Stimulated activated memory B cell treated with anti-CD40 and anti-IgM and Interleukin-4, amounts not matched to agents 10 μg/mL and 1 μg/mL and 100 μg/mL, for 72 hours (primary cell): Measurements from ENCODE around the gene CSRNP3.
A peak's percentile ranks its signal among the peaks of the same experiment; 100 is the strongest.

Experiments
- ATAC-seq: fragments of 150-1000 bp; cut with Tn5 transposase; 2 replicates; pipeline ENCODE4 v1.10.0; 2021
- H3K27ac Mint-ChIP-seq: one replicate; pipeline ENCODE4 v1.8.0; 2022; ENCODE audit warnings: mild to moderate bottlenecking, mixed read lengths
- H3K27me3 Mint-ChIP-seq: one replicate; pipeline ENCODE4 v1.8.0; 2022; ENCODE audit warnings: mixed read lengths
- H3K36me3 Mint-ChIP-seq: one replicate; pipeline ENCODE4 v1.8.0; 2022; ENCODE audit warnings: mixed read lengths
- H3K4me1 Mint-ChIP-seq: one replicate; pipeline ENCODE4 v1.8.0; 2022; ENCODE audit warnings: mixed read lengths
- H3K4me3 Mint-ChIP-seq: one replicate; pipeline ENCODE4 v1.8.0; 2022; ENCODE audit warnings: mild to moderate bottlenecking, moderate library complexity, mixed read lengths
- H3K9me3 Mint-ChIP-seq: one replicate; pipeline ENCODE4 v1.8.0; 2022; ENCODE audit warnings: mixed read lengths

CSRNP3 gene

DNA sequence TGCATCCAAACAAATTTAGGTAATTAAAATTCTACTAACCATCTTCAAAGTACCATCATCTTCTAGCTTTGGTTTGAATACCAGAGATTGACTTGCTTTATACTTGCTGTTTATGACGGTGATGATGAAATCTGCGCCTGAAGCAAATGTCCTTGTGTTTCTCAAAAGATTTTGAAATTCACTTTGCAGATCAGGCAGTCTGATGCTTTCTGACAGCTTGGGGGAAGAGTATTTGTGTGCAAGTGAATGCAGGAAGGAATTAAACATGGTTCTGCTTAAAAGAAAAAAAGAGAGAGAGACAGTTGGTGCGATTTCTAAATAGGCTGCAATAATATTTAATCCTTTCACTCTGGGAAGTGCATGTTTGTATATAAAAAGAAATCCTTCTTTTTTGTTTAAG is 29.6 kb downstream of the CSRNP3 start:
- no peak overlapping the region for H3K27ac Mint-ChIP-seq

DNA sequence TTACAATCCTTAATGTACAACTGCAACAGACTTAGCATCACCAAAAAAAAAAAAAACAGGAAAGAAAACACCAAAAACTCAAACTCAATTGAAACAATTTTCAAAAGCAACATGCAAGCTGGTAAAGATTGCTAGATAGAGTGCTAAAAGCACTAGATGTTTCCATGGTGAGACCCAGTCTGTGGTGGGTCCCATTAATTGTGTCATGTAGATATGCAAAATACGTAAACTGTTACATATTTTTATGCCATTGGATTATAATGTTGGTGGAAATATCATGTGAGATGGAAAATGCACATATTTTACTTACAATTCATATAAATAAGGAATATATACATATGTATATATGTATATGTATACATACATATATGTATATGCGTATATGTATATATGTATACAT is 30.5 kb downstream of the CSRNP3 start:
- Mint-ChIP-seq H3K4me1 (no peaks in the 10 kb centered on the region), H3K9me3 (no peaks in the 10 kb centered on the region), H3K27ac (no peak overlapping the region), H3K4me3 (no peak overlapping the region), H3K36me3 (no peaks in the 10 kb centered on the region), H3K27me3 (no peaks in the 10 kb centered on the region)
- ATAC-seq: no peak

More for the DNA sequence above, 29.6 kb downstream of the CSRNP3 start:
- no peaks in the 10 kb centered on the region for H3K27me3 Mint-ChIP-seq
- H3K4me3 Mint-ChIP-seq: no peak overlapping the region
- no peak for ATAC-seq
- no peaks in the 10 kb centered on the region for H3K9me3 Mint-ChIP-seq
- H3K36me3 Mint-ChIP-seq: no peaks in the 10 kb centered on the region
- no peaks in the 10 kb centered on the region for H3K4me1 Mint-ChIP-seq

DNA sequence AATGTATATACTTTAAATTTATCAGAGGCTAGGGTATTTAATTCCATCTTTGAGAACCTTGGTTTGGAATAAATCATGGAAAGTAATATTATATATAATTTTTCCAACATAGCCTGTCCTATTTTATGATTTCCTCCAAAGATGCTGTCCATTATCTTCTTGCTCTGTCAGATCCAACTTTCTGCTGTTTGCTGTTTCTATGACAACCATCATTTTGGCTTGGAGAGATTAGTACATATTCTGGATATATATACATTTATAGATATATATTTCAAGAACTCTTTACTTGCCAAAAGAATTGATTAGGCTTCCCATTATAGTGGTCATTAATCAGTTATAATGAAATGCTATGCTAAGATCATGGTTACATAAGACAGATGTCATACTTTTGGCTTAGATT is 31.3 kb downstream of the CSRNP3 start:
- no peak for ATAC-seq
- H3K9me3 Mint-ChIP-seq: no peaks in the 10 kb centered on the region
- H3K27ac Mint-ChIP-seq: no peak overlapping the region
- H3K4me1 Mint-ChIP-seq: no peaks in the 10 kb centered on the region
- H3K4me3 Mint-ChIP-seq: no peak overlapping the region
- no peaks in the 10 kb centered on the region for H3K36me3 Mint-ChIP-seq
- no peaks in the 10 kb centered on the region for H3K27me3 Mint-ChIP-seq

DNA sequence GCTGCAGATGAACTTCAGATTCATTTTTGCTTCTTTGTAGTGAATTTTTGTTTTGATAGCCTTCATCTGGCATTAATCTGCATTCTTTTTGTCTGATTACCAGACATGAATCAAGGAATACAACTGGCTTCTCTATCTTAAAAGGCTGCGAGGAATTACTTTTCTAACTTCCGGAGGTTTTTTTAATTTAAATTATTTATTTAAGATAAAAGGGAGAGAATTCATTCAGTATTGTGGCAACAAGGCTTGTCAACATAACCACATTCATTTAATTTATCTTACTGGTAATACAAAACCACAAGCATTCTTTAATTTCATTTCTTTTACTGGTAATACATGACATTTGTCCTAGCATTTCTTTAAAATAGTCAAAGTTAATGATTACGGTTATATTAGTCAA is 36.0 kb downstream of the CSRNP3 start:
- no peak overlapping the region for H3K4me3 Mint-ChIP-seq
- ATAC-seq: no peak

DNA sequence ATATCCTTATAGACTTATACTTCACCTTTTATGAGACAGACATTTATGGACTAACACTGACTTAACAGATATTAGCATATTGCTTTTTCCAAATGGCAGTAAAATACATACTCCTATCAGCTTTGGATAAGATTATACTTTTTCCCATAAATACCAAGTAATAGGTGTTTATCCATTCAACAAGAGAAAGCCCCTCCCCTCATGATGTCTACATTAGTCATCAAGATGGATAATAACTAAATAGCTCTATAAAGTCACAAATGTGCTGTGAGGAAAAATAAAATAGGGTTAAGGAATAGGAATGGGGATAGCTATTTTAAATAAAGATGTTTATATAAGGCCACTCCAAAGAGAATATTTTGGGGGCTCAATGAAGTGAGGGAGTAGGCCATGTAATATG is 39.4 kb downstream of the CSRNP3 start:
- Mint-ChIP-seq H3K36me3 (no peaks in the 10 kb centered on the region), H3K4me1 (no peaks in the 10 kb centered on the region), H3K27ac (no peak overlapping the region), H3K27me3 (no peaks in the 10 kb centered on the region), H3K9me3 (no peaks in the 10 kb centered on the region), H3K4me3 (no peak overlapping the region)
- ATAC-seq: no peak

More for the DNA sequence above, 36.0 kb downstream of the CSRNP3 start:
- Mint-ChIP-seq H3K27me3 (no peaks in the 10 kb centered on the region), H3K4me1 (no peaks in the 10 kb centered on the region), H3K9me3 (no peaks in the 10 kb centered on the region), H3K27ac (no peak overlapping the region), H3K36me3 (no peaks in the 10 kb centered on the region)

DNA sequence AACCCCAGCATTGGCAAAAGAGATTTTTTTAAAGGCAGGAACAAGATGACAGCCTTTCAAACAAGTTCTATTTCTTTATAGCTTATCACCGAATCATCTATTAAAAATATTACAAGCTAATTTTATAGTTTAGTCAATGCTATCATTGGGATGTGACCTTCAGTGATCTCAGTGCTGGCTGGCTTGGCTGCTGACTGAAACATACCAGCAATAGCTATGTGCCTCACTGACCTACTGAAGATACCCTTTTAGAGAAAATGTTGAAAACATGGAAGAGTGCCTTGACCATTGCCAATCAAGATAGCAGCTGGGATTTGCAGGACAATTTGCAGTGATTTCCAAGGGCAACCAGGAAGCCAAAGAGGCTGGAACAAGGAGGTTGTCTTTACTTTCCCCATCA is 44.0 kb downstream of the CSRNP3 start:
- H3K36me3 Mint-ChIP-seq: no peaks in the 10 kb centered on the region
- no peaks in the 10 kb centered on the region for H3K4me1 Mint-ChIP-seq
- H3K9me3 Mint-ChIP-seq: no peaks in the 10 kb centered on the region
- ATAC-seq: no peak
- H3K27me3 Mint-ChIP-seq: no peaks in the 10 kb centered on the region
- no peak overlapping the region for H3K4me3 Mint-ChIP-seq
- no peak overlapping the region for H3K27ac Mint-ChIP-seq

DNA sequence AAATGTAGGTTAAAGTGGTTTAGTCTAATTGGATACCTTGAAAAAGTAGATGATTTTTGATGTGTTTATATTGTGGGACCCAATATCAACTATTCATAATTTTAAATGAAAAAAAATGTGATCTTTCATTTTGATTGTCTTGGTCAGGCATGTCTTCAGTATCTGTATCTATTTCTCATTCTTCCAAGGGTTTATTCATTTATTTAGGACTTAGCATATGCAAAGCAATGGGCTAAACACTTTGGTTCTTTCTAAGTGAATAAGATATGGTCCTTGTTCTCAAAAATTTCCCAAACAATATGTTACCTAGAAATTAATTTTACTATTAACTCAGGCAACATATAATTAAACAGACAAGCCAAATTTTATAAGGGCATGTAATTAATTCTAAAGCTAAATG is 49.1 kb downstream of the CSRNP3 start:
- H3K4me1 Mint-ChIP-seq: no peaks in the 10 kb centered on the region
- ATAC-seq: no peak
- no peak overlapping the region for H3K4me3 Mint-ChIP-seq
- no peaks in the 10 kb centered on the region for H3K27me3 Mint-ChIP-seq
- H3K36me3 Mint-ChIP-seq: no peaks in the 10 kb centered on the region
- H3K9me3 Mint-ChIP-seq: no peaks in the 10 kb centered on the region
- no peak overlapping the region for H3K27ac Mint-ChIP-seq

DNA sequence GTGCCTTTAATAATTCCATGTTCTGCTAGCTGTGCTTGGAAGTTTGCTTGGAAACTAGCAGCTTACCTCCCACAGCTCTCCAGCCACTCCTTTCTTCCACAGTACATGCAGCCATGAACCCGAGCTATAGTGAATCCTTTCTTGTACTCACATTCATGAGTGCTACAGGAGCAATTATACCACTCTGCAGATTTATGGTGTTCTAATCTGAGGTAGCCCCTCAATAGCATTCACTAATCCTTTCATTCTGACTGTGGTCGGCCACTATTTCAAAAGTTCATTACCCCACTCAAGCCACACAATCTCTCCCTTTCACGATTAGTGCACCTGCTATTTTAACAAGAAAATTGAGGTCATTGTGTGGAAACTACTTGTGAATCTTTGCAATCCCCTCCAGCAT is 53.2 kb downstream of the CSRNP3 start:
- no peak for ATAC-seq
- no peaks in the 10 kb centered on the region for H3K4me1 Mint-ChIP-seq
- H3K27ac Mint-ChIP-seq: no peak overlapping the region
- no peaks in the 10 kb centered on the region for H3K9me3 Mint-ChIP-seq
- H3K27me3 Mint-ChIP-seq: peaks cover 5% of the 10 kb centered on the region
- no peaks in the 10 kb centered on the region for H3K36me3 Mint-ChIP-seq
- no peak overlapping the region for H3K4me3 Mint-ChIP-seq

DNA sequence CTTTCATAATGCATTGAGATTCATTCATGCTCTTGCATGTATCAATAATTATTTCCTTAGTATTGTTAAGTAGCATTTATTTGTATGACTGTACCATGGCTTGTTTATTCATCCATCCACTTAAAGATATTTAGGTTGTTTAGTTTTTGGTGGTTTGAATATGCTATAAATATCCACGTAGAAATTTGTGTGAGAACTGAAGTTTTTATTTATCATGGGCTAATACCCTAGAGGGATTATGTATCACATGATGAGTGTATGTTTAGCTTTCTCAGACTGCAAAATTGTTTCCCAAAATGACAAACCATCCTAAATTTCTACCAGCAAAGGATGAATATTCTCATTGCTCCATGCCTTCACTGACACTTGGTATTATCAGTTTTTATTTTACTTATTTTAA is 55.2 kb downstream of the CSRNP3 start:
- ATAC-seq: no peak
- peaks cover 25% of the 10 kb centered on the region for H3K27me3 Mint-ChIP-seq

DNA sequence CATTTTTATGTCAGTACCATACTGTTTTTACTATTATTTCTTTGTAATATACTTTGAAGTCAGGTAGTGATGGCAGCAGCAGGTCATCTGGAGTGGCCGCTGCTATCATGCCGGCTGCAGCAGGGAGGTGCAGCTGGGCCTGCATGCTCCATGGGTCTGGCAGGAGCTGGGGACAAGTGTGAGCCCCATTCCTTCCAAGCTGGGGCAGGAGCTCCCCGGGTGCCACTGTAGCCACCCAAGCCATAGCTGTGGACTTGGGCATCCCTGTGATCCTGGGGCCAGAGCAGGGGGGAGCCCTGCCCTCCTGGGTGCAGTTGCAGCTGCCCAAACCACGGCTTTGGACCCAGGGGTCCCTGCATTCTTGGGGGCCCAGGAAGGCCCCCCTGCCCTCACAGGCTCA is 59.2 kb downstream of the CSRNP3 start:
- Mint-ChIP-seq H3K27ac (no peak overlapping the region), H3K9me3 (no peaks in the 10 kb centered on the region), H3K4me1 (peaks cover 8% of the 10 kb centered on the region)

More for the DNA sequence above, 55.2 kb downstream of the CSRNP3 start:
- H3K27ac Mint-ChIP-seq: no peak overlapping the region
- H3K4me3 Mint-ChIP-seq: no peak overlapping the region
- no peaks in the 10 kb centered on the region for H3K36me3 Mint-ChIP-seq
- no peaks in the 10 kb centered on the region for H3K9me3 Mint-ChIP-seq
- peaks cover 8% of the 10 kb centered on the region for H3K4me1 Mint-ChIP-seq

DNA sequence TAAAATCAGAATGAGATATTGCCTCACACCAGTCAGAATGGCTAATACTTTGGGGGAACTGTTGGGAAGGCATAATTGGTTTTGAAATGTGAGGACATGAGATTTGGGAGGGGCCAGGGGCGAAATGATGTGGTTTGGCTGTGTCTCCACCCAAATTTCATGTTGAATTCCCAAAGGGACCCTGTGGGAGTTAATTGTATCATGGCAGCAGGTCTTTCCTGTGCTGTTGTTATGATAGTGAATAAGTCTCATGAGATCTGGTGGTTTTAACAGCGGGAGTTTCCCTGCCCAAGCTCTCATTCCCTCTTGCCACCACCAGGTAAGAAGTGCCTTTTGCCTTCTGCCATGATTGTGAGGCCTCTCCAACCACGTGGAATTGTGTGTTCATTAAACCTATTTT is 59.6 kb downstream of the CSRNP3 start:
- no peaks in the 10 kb centered on the region for H3K36me3 Mint-ChIP-seq
- H3K27me3 Mint-ChIP-seq: peaks cover 37% of the 10 kb centered on the region
- H3K4me1 Mint-ChIP-seq: peaks cover 8% of the 10 kb centered on the region
- H3K27ac Mint-ChIP-seq: no peak overlapping the region
- no peaks in the 10 kb centered on the region for H3K9me3 Mint-ChIP-seq
- H3K4me3 Mint-ChIP-seq: no peak overlapping the region
- ATAC-seq: peak; percentile 36

More for the DNA sequence above, 59.2 kb downstream of the CSRNP3 start:
- H3K36me3 Mint-ChIP-seq: no peaks in the 10 kb centered on the region
- peaks cover 37% of the 10 kb centered on the region for H3K27me3 Mint-ChIP-seq
- no peak overlapping the region for H3K4me3 Mint-ChIP-seq
- no peak for ATAC-seq

DNA sequence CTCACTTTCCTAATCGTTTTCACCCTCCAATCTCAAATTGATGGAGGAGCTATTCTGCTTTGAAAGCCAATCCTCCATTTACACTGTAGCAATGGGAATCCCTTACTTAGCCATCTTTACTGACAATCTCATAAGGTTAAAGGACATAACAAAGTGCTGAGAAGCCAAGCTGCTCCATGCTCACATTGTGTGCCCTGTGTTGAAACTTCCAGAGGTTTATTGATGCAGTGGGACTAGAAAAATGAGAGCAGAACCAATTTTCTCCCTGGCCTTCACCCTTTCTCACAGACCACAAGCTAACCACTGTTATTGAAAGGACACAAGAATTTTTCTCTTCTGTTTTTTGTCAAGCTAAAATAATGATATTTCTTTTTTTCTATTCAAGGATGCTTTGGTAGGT is 63.8 kb downstream of the CSRNP3 start:
- Mint-ChIP-seq H3K4me3 (no peak overlapping the region), H3K27me3 (peaks cover 26% of the 10 kb centered on the region), H3K27ac (no peak overlapping the region), H3K9me3 (no peaks in the 10 kb centered on the region), H3K36me3 (no peaks in the 10 kb centered on the region), H3K4me1 (peaks cover 20% of the 10 kb centered on the region)
- ATAC-seq: no peak

DNA sequence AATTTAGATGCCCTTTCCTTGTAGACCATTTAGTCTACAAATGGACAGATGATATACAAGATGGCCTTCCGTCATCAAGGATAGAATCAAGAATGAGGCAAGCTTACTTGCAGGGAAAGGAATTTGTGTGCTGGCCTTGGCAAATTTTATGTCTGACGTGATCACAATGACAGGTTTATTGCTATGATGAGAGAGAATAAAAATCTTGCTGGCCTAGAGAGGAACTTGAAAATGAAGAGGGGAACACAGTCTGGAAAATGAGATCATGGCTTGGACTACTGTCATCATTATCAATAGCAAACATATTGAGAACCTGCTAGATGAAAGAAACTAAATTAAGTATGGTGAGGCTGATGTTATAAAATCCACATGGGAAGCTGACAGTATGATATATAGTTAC is 66.0 kb downstream of the CSRNP3 start:
- Mint-ChIP-seq H3K36me3 (no peaks in the 10 kb centered on the region), H3K4me3 (no peak overlapping the region), H3K9me3 (no peaks in the 10 kb centered on the region), H3K27me3 (peaks cover 8% of the 10 kb centered on the region), H3K4me1 (peaks cover 12% of the 10 kb centered on the region), H3K27ac (no peak overlapping the region)
- ATAC-seq: no peak

DNA sequence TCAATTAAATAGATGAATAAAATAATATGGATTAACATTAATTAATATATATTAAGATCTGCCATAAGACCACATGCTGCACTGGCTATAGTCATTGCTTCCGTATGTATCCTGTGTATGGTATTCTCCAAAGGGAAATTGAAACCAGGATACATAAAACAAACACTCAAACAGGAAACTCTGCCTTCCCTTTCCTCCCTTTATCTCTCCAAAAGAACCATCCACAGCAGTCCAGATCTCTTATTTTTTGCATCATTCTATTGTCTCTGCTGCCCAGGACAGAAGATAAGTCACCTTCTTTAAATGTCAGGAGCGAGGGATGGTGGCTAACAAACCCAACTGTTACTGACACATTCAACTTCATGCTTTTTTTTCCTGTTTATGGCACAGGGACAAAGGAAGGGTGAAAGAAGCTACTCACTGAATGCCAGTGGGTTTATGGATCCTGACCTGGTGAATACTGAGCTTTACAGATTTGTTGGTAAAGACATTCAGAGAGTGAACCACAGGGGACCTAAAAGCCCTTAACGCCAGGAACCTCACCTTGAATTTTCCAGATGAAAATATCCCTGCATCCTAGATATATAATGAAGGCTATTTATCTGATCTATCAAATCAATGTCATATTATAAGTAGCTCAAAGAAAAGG is 67.5 kb downstream of the CSRNP3 start:
- Mint-ChIP-seq H3K4me3 (no peak overlapping the region), H3K36me3 (no peaks in the 10 kb centered on the region), H3K9me3 (no peaks in the 10 kb centered on the region), H3K27me3 (no peaks in the 10 kb centered on the region), H3K27ac (no peak overlapping the region), H3K4me1 (peaks cover 12% of the 10 kb centered on the region)
- no peak for ATAC-seq

DNA sequence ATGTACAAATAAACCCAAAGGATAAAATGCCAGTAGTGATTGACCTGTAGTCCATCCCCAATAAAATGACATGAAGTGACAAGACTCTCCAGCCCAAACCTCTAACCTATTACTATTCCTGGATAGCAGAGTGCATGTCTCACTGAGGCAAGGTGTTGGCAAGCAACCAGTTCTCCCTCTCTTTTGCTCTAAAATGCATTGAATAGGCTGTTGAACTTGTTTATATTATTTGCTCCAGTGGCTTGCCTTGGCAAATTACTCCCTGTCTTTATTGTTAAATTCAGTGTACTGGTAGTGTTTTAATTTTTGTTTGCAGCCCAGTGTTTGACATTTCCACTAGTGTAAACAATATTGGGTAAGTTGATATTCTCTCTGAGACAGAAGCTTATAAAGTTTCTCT is 70.5 kb downstream of the CSRNP3 start:
- no peaks in the 10 kb centered on the region for H3K27me3 Mint-ChIP-seq
- H3K4me1 Mint-ChIP-seq: peaks cover 12% of the 10 kb centered on the region
- no peak overlapping the region for H3K4me3 Mint-ChIP-seq
- H3K27ac Mint-ChIP-seq: no peak overlapping the region
- no peak for ATAC-seq
- no peaks in the 10 kb centered on the region for H3K9me3 Mint-ChIP-seq
- H3K36me3 Mint-ChIP-seq: no peaks in the 10 kb centered on the region

DNA sequence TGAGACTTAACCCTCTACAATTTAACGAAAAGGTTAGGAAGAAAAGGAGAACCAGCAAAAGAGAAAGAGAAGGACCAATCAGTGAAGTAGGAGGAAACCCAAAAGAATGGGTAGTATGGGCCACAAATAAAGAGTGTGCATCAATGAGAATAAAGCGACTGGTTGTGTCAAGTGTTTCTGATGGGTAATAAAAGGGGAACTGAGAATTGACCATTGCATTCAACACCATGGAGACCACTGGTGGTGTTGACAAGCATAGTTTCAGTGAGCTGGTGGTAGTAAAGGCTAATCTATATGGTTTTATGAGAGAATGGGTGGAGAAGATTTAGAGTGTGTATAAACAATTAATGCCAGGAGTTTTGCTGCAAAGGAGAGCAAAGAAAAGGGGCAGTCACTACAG is 75.4 kb downstream of the CSRNP3 start:
- no peaks in the 10 kb centered on the region for H3K27me3 Mint-ChIP-seq
- no peak overlapping the region for H3K4me3 Mint-ChIP-seq
- no peaks in the 10 kb centered on the region for H3K36me3 Mint-ChIP-seq
- no peak overlapping the region for H3K27ac Mint-ChIP-seq
- H3K4me1 Mint-ChIP-seq: no peaks in the 10 kb centered on the region
- H3K9me3 Mint-ChIP-seq: no peaks in the 10 kb centered on the region
- ATAC-seq: peak; percentile 56

DNA sequence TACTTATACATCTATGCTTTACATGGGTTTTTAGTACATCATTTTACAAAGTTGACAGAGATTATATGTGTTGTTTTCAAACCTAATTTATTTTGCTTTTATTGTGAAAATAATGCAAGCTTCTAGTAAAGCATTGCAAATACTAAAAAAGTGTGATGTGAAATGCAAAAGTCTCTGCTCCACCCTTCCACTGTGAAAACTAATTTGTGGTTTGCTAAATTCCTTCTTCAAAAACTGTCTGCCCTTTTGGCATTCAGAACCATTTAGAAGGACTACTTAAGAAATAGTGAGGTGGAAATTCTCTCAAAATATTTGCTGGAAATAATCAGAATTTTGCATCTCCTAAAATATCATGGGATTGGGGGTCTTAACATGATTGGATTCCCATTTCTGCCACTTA is 78.4 kb downstream of the CSRNP3 start:
- H3K36me3 Mint-ChIP-seq: no peaks in the 10 kb centered on the region
- H3K4me1 Mint-ChIP-seq: no peaks in the 10 kb centered on the region
- ATAC-seq: no peak
- peaks cover 8% of the 10 kb centered on the region for H3K27me3 Mint-ChIP-seq
- no peaks in the 10 kb centered on the region for H3K9me3 Mint-ChIP-seq
- H3K27ac Mint-ChIP-seq: no peak overlapping the region
- H3K4me3 Mint-ChIP-seq: no peak overlapping the region
